ENCODE measurements around the gene PPIB. TPM values are rescaled to one million over a fixed set of nuclear protein-coding genes. Genes with fewer than 3 reads are reported as not detected.

The PPIB gene
- total and polyA plus RNA-seq, 4 donors: 379 to 768 (median 632) TPM

- TF ChIP-seq REST (IDR thresholded peaks at IDR 0.05): no peak
- TF ChIP-seq HNF4G (IDR thresholded peaks at IDR 0.05): no peak
- no peak for TF ChIP-seq MAX (IDR thresholded peaks at IDR 0.05)
- no peak for TF ChIP-seq RAD21 (IDR thresholded peaks at IDR 0.05)
- no peak for TF ChIP-seq SP1 (IDR thresholded peaks at IDR 0.05)
- TF ChIP-seq FOXA2 (IDR thresholded peaks at IDR 0.05): no peak
Observed at GRCh38 chr15:64141798-64142512, 20.9 kb downstream of the PPIB start (continued).

GRCh38 chr15:64138331-64138941 is 24.4 kb downstream of the PPIB start:
- Histone ChIP-seq H3K36me3 (ENCODE audit: control insufficient read depth in 4 of 4, insufficient read depth in 3 of 4, low read depth in 1 of 4, low read length in 3 of 4) (peaks cover 16 to 74% (median 52%) of the 10 kb centered on the region in 4 donors), H3K27ac (ENCODE audit: low read depth in 1 of 2, low read length in 2 of 2) (no peak overlapping the region), H3K9me3 (ENCODE audit: control insufficient read depth in 4 of 4, low read length in 3 of 4) (no peaks in the 10 kb centered on the region), H3K9ac (ENCODE audit: low read depth in 1 of 2, low read length in 2 of 2) (no peak overlapping the region), H3K4me3 (ENCODE audit: low read depth in 1 of 3, low read length in 3 of 3) (no peak overlapping the region), H3K27me3 (ENCODE audit: control insufficient read depth in 4 of 4, insufficient read depth in 4 of 4, low read length in 3 of 4) (no peaks in the 10 kb centered on the region), H3K4me1 (ENCODE audit: control insufficient read depth in 4 of 4, insufficient read depth in 4 of 4, low read length in 3 of 4) (no peaks in the 10 kb centered on the region)
- DNase-seq (ENCODE audit: low spot score): no peak
- WGBS: 96% methylated on average over 4 of the region's 4 CpGs
- no peak for TF ChIP-seq GABPA (IDR thresholded peaks at IDR 0.05 in 1 of 2, conservative IDR thresholded peaks at IDR 0.05 in 1 of 2)
- no peak for TF ChIP-seq JUND (IDR thresholded peaks at IDR 0.05)
- no peak for TF ChIP-seq YY1 (IDR thresholded peaks at IDR 0.05)
- no peak for TF ChIP-seq REST (IDR thresholded peaks at IDR 0.05)
- no peak for TF ChIP-seq CTCF (IDR thresholded peaks at IDR 0.05; ENCODE audit: low read depth, low read length, missing input control)
- no peak for TF ChIP-seq MAX (IDR thresholded peaks at IDR 0.05)
